HepG2 (cell line): ENCODE data around the gene FAM174C. TPM values are rescaled to one million over a fixed set of nuclear protein-coding genes. Genes with fewer than 3 reads are reported as not detected.

Experiments used
- AKAP8 ChIP-seq: sonication (generic); formaldehyde crosslinking; IDR thresholded peaks from 2 replicates; pipeline ENCODE4 v1.5.1; 2020; ENCODE audit warnings: mild to moderate bottlenecking, missing genetic modification reagents
- GABPA ChIP-seq, 2 experiments: IDR thresholded peaks; 2 replicates each; pipeline ENCODE4 v1.6.1; 2011 to 2016; ENCODE audit warnings: low read depth in 2 of 2, low read length in 1 of 2, missing biosample characterization in 1 of 2, missing genetic modification characterization in 1 of 2
- MED13 ChIP-seq: sonication (generic); formaldehyde crosslinking; IDR thresholded peaks from 2 replicates; pipeline ENCODE4 v1.5.0; 2020; ENCODE audit warnings: missing genetic modification reagents
- NR2F6 ChIP-seq, 2 experiments: IDR thresholded peaks; 2 replicates each; pipeline ENCODE4 v1.6.1; 2016; ENCODE audit warnings: antibody characterized with exemption in 1 of 2, mild to moderate bottlenecking in 1 of 2
- PCBP2 ChIP-seq: fragments of 200-400 bp; formaldehyde crosslinking; optimal IDR thresholded peaks from 2 replicates; pipeline ENCODE3; 2018; ENCODE audit warnings: low read length, low read depth; ENCODE audit not compliant: poor library complexity, severe bottlenecking
- SETDB1 ChIP-seq: sonication (generic); formaldehyde crosslinking; IDR thresholded peaks from 2 replicates; pipeline ENCODE4 v1.5.1; 2020; ENCODE audit warnings: missing genetic modification reagents, mild to moderate bottlenecking, borderline replicate concordance
- SPEN ChIP-seq: sonication (generic); formaldehyde crosslinking; IDR thresholded peaks from 2 replicates; pipeline ENCODE4 v1.5.1; 2020; ENCODE audit warnings: low read depth, mild to moderate bottlenecking, missing genetic modification reagents
- STAT5B ChIP-seq: sonication (generic); formaldehyde crosslinking; IDR thresholded peaks from 2 replicates; pipeline ENCODE4 v1.4.0; 2020; ENCODE audit warnings: missing genetic modification reagents
- ZNF446 ChIP-seq: sonication (generic); formaldehyde crosslinking; IDR thresholded peaks from 2 replicates; pipeline ENCODE4 v1.5.0; 2020; ENCODE audit warnings: mild to moderate bottlenecking, missing genetic modification reagents
- ZSCAN12 ChIP-seq: sonication (generic); formaldehyde crosslinking; IDR thresholded peaks from 2 replicates; pipeline ENCODE4 v1.9.0; 2021; ENCODE audit warnings: mild to moderate bottlenecking, missing genetic modification reagents
- polyA plus RNA-seq, 8 experiments: library from polyadenylated mRNA; depleted of rRNA in 3 of 8; stranded (reverse) in 7 of 8; unstranded in 1 of 8; fragments of >200 nt; fragmentation: Illumina TruSeq in 4 of 8; extraction: Trizol in 4 of 8; gene quantifications; 2 replicates each; pipeline versions ENCODE4 v1.2.1 to v1.2.3, GENCODE V29; 2011 to 2016; ENCODE audit warnings: low read depth in 4 of 8, missing spikeins in 1 of 8, mixed read lengths in 1 of 8; ENCODE audit not compliant: insufficient read depth in 1 of 8
- total RNA-seq, 5 experiments: library from RNA; depleted of rRNA; stranded (reverse); fragments of >200 nt; fragmentation: Illumina TruSeq; extraction: Trizol; gene quantifications; 2 replicates each; pipeline ENCODE4 v1.2.3, GENCODE V29; 2016; ENCODE audit warnings: low read depth in 1 of 5
- TF ChIP-seq, protein P1 (sequence below): sonication (generic); formaldehyde crosslinking; IDR thresholded peaks from 2 replicates; pipeline ENCODE4 v1.9.0; 2021; ENCODE audit warnings: missing genetic modification reagents, borderline replicate concordance
- TF ChIP-seq, protein P2 (sequence below): sonication (generic); formaldehyde crosslinking; IDR thresholded peaks from 2 replicates; pipeline ENCODE4 v1.5.0; 2020; ENCODE audit warnings: missing genetic modification reagents
- TF ChIP-seq, protein P3 (sequence below), 2 experiments: sonication (generic) in 1 of 2; formaldehyde crosslinking in 1 of 2; IDR thresholded peaks; 2 replicates each; pipeline versions ENCODE4 v1.6.1 to v1.9.0; 2014 to 2022; ENCODE audit warnings: antibody characterized with exemption in 1 of 2, borderline replicate concordance in 1 of 2, inconsistent platforms in 1 of 2, low read depth in 1 of 2, missing genetic modification reagents in 1 of 2
- TF ChIP-seq, protein P4 (sequence below): sonication (generic); formaldehyde crosslinking; IDR thresholded peaks from 2 replicates; pipeline ENCODE4 v1.4.0; 2020; ENCODE audit warnings: missing genetic modification reagents
- TF ChIP-seq, protein P5 (sequence below): sonication (generic); formaldehyde crosslinking; IDR thresholded peaks from 2 replicates; pipeline ENCODE4 v1.4.0; 2020; ENCODE audit warnings: missing genetic modification reagents, low read depth, mild to moderate bottlenecking, borderline replicate concordance

The FAM174C gene
- total and polyA plus RNA-seq, 2 of the 13 experiments (the other 11 are each of a cell fraction or from before 2014, with no cell fraction given): 19.5 to 31.3 TPM

DNA sequence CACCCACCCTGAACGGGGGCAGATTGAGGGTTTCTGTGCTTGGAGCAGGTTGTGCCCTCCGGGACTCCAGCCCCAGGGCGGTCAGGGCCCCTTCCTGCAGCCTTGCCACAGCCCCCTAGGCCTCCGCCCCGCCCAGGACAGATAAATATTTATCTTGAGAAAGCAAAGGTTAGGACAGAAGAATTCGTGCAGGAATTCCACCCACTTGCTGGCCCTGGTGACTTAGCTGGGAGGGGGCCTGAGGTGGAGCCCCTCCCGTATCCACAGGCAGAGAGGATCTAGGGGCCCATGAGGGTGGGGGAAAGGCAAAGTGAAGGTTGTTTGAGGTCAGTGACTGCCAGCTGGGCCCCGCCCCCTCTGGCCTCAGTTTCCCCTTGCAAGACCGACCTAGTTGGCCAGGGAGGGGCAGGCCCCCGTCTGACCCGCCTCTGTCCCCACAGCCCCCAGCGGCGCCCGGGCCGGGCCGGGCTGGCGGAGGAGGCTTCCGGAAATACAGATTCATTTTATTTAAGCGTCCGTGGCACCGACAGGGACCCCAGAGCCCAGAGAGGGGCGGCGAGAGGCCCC lies 21.7 kb upstream of the FAM174C start (continued):
- TF ChIP-seq, protein P1, sequence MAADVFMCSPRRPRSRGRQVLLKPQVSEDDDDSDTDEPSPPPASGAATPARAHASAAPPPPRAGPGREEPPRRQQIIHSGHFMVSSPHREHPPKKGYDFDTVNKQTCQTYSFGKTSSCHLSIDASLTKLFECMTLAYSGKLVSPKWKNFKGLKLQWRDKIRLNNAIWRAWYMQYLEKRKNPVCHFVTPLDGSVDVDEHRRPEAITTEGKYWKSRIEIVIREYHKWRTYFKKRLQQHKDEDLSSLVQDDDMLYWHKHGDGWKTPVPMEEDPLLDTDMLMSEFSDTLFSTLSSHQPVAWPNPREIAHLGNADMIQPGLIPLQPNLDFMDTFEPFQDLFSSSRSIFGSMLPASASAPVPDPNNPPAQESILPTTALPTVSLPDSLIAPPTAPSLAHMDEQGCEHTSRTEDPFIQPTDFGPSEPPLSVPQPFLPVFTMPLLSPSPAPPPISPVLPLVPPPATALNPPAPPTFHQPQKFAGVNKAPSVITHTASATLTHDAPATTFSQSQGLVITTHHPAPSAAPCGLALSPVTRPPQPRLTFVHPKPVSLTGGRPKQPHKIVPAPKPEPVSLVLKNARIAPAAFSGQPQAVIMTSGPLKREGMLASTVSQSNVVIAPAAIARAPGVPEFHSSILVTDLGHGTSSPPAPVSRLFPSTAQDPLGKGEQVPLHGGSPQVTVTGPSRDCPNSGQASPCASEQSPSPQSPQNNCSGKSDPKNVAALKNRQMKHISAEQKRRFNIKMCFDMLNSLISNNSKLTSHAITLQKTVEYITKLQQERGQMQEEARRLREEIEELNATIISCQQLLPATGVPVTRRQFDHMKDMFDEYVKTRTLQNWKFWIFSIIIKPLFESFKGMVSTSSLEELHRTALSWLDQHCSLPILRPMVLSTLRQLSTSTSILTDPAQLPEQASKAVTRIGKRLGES (CRISPR knock-in tag): no peak
- TF ChIP-seq MED13 (CRISPR knock-in tag) (no peak; the same call in 1 of the 2 replicates), ZSCAN12 (CRISPR knock-in tag) (no peak), NR2F6 (IDR thresholded peaks at IDR 0.05) (peak; percentile 90), NR2F6 (CRISPR knock-in tag; IDR thresholded peaks at IDR 0.05) (peak; percentile 85), ZNF446 (CRISPR knock-in tag) (no peak), SETDB1 (no peak), STAT5B (CRISPR knock-in tag) (no peak), PCBP2 (no peak), AKAP8 (peak; percentile 71; the same call in 1 of the 2 replicates), GABPA (IDR thresholded peaks at IDR 0.05; ENCODE audit: low read depth, low read length) (no peak), GABPA (CRISPR knock-in tag; IDR thresholded peaks at IDR 0.05; ENCODE audit: low read depth) (no peak), SPEN (CRISPR knock-in tag) (peak; percentile 63; the same call in 1 of the 2 replicates)
- TF ChIP-seq, protein P2, sequence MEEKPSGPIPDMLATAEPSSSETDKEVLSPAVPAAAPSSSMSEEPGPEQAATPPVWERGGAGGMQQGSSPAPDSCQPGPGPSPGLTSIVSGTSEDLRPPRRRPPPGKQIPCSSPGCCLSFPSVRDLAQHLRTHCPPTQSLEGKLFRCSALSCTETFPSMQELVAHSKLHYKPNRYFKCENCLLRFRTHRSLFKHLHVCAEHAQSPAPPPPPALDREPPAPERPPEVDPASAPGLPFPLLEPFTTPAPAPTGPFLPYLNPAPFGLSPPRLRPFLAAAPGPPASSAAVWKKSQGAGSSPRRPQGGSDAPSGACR (CRISPR knock-in tag): 0 out of 2 replicates have a peak, but pooled peaks have one; percentile 80
- TF ChIP-seq, protein P3, sequence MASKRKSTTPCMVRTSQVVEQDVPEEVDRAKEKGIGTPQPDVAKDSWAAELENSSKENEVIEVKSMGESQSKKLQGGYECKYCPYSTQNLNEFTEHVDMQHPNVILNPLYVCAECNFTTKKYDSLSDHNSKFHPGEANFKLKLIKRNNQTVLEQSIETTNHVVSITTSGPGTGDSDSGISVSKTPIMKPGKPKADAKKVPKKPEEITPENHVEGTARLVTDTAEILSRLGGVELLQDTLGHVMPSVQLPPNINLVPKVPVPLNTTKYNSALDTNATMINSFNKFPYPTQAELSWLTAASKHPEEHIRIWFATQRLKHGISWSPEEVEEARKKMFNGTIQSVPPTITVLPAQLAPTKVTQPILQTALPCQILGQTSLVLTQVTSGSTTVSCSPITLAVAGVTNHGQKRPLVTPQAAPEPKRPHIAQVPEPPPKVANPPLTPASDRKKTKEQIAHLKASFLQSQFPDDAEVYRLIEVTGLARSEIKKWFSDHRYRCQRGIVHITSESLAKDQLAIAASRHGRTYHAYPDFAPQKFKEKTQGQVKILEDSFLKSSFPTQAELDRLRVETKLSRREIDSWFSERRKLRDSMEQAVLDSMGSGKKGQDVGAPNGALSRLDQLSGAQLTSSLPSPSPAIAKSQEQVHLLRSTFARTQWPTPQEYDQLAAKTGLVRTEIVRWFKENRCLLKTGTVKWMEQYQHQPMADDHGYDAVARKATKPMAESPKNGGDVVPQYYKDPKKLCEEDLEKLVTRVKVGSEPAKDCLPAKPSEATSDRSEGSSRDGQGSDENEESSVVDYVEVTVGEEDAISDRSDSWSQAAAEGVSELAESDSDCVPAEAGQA (IDR thresholded peaks at IDR 0.05; ENCODE audit: low read depth): no peak
- TF ChIP-seq, protein P3 (CRISPR knock-in tag; IDR thresholded peaks at IDR 0.05; ENCODE audit: borderline replicate concordance): no peak
- TF ChIP-seq, protein P4, sequence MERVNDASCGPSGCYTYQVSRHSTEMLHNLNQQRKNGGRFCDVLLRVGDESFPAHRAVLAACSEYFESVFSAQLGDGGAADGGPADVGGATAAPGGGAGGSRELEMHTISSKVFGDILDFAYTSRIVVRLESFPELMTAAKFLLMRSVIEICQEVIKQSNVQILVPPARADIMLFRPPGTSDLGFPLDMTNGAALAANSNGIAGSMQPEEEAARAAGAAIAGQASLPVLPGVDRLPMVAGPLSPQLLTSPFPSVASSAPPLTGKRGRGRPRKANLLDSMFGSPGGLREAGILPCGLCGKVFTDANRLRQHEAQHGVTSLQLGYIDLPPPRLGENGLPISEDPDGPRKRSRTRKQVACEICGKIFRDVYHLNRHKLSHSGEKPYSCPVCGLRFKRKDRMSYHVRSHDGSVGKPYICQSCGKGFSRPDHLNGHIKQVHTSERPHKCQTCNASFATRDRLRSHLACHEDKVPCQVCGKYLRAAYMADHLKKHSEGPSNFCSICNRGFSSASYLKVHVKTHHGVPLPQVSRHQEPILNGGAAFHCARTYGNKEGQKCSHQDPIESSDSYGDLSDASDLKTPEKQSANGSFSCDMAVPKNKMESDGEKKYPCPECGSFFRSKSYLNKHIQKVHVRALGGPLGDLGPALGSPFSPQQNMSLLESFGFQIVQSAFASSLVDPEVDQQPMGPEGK: peak; percentile 100
- TF ChIP-seq, protein P5, sequence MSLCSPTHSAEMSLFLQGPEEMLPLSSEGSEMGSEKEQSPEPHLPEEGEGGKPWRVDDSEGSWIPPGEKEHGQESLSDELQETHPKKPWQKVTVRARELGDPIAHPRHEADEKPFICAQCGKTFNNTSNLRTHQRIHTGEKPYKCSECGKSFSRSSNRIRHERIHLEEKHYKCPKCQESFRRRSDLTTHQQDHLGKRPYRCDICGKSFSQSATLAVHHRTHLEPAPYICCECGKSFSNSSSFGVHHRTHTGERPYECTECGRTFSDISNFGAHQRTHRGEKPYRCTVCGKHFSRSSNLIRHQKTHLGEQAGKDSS (CRISPR knock-in tag): no peak; the same call in 1 of the 2 replicates
